Sigmoid colon (tissue), 7 donors: ENCODE results near the gene ARPC5. TPM values are rescaled to one million over a fixed set of nuclear protein-coding genes. Genes with fewer than 3 reads are reported as not detected.
"Not testable (repeated sequence)": the region's sequence is repeated elsewhere in the genome, so short reads cannot be mapped to it uniquely, and the experiment has no call there.

ENCODE experiments used
- DNase-seq: peaks from one replicate; pipeline ENCODE4 v3.0.0-alpha.2; 2019
- H3K27ac ChIP-seq, 4 donors: fragments of 200-600 bp; sonication (generic); one replicate each; pipeline ENCODE4 v1.5.1; 2016 to 2019; ENCODE audit warnings: mild to moderate bottlenecking in 1 of 4
- H3K27me3 ChIP-seq, 3 donors: fragments of 200-600 bp; sonication (generic); one replicate each; pipeline ENCODE4 v1.5.1; 2019; ENCODE audit warnings: mild to moderate bottlenecking in 1 of 3
- H3K36me3 ChIP-seq, 4 donors: fragments of 200-600 bp; sonication (generic); one replicate each; pipeline ENCODE4 v1.5.1; 2016 to 2019
- H3K4me1 ChIP-seq, 4 donors: fragments of 200-600 bp; sonication (generic); one replicate each; pipeline ENCODE4 v1.5.1; 2017 to 2019
- H3K4me3 ChIP-seq, 4 donors: fragments of 200-600 bp; sonication (generic); one replicate each; pipeline ENCODE4 v1.5.1; 2017 to 2019; ENCODE audit warnings: mild to moderate bottlenecking in 2 of 4, moderate library complexity in 1 of 4
- H3K9me3 ChIP-seq, 4 donors: fragments of 200-600 bp in 3 of 4; sonication (generic) in 3 of 4; one replicate each; pipeline versions ENCODE4 v1.5.1 to v1.6.1; 2013 to 2019
- CTCF ChIP-seq, 4 experiments: fragments of 450-650 bp in 3 of 4; fragments of 200-600 bp in 1 of 4; IDR thresholded peaks; one replicate each; pipeline ENCODE4 v1.5.1; 2016 to 2019; ENCODE audit warnings: antibody characterized with exemption in 4 of 4, mild to moderate bottlenecking in 3 of 4, moderate library complexity in 2 of 4
- EP300 ChIP-seq, 4 donors: sonication (generic); formaldehyde crosslinking; IDR thresholded peaks; one replicate each; pipeline ENCODE4 v1.6.1; 2017; ENCODE audit warnings: antibody characterized with exemption in 4 of 4
- POLR2A ChIP-seq, 2 donors: fragments of 450-650 bp; IDR thresholded peaks; one replicate each; pipeline ENCODE4 v1.6.1; 2016; ENCODE audit warnings: antibody characterized with exemption in 2 of 2, mild to moderate bottlenecking in 2 of 2, moderate library complexity in 2 of 2
- POLR2AphosphoS5 ChIP-seq, 4 donors: sonication (generic); formaldehyde crosslinking; IDR thresholded peaks; one replicate each; pipeline ENCODE4 v1.6.1; 2017; ENCODE audit warnings: antibody characterized with exemption in 4 of 4
- WGBS, 2 donors: extraction: QIAGEN DNeasy Blood & Tissue Kit; methylation state at CpG; one replicate each; pipeline ENCODE4 v1.1.7; 2013; 5-methylcytosine and 5-hydroxymethylcytosine counted together
- intact Hi-C: fragments of 100-400 bp; cut with DNase I; formaldehyde crosslinking; loops from one replicate; pipeline ENCODE4 v1.15.1; 2023
- polyA plus RNA-seq, 3 donors: library from polyadenylated mRNA; stranded (reverse); fragments of 200-250 nt; gene quantifications; one replicate each; pipeline ENCODE4 v1.2.3, GENCODE V29; 2013
- total RNA-seq, 4 donors: library from RNA; depleted of rRNA; stranded (reverse); fragments of >200 nt; gene quantifications; one replicate each; pipeline ENCODE4 v1.1.0, GENCODE V29; 2016
- donor health status: healthy with polysubstance abuse.
- donor health status: Bipolar disorder and iron deficiency.
- donor health status: healthy.

The ARPC5 gene
- total RNA-seq (10 to 100 TPM; 57.3 to 95.6 (median 90.1) TPM), polyA plus RNA-seq (100 to 1,000 TPM; 161 to 278 (median 175) TPM)

- peak; percentile 98 for DNase-seq
- Histone ChIP-seq H3K27ac (peak within 1 kb of the TSS; percentile 96 to 99 (median 98)), H3K27me3 (no peaks in the 10 kb centered on the region), H3K9me3 (no peaks in the 10 kb centered on the region), H3K4me3 (peak within 1 kb of the TSS; percentile 65 to 96 (median 86)), H3K36me3 (no peaks in the 10 kb centered on the region), H3K4me1 (peaks cover 0 to 34% (median 28%) of the 10 kb centered on the region in 4 donors)
- intact Hi-C loops, result loop anchor here (10.0 kb wide), 1 partner anchor 1339 kb away; the partner anchor contains the start of gene NIBAN1
- TF ChIP-seq POLR2AphosphoS5 (IDR thresholded peaks at IDR 0.05) (peak; percentile 98 to 99 (median 98)), EP300 (IDR thresholded peaks at IDR 0.05) (peak in 1 of 4 donors; percentile 3), CTCF (IDR thresholded peaks at IDR 0.05) (no peak), POLR2A (IDR thresholded peaks at IDR 0.05) (peak; percentile 95 to 98)
- WGBS, 2 donors, result 0% methylated on average over 65 of the region's 65 CpGs
These were observed at the start of gene ARPC5 for GRCh38 chr1:183635606-183636333. Gene ARPC5 (minus strand): TSS chr1:183635783. CDS start chr1:183635659, 124 bp downstream.

DNA sequence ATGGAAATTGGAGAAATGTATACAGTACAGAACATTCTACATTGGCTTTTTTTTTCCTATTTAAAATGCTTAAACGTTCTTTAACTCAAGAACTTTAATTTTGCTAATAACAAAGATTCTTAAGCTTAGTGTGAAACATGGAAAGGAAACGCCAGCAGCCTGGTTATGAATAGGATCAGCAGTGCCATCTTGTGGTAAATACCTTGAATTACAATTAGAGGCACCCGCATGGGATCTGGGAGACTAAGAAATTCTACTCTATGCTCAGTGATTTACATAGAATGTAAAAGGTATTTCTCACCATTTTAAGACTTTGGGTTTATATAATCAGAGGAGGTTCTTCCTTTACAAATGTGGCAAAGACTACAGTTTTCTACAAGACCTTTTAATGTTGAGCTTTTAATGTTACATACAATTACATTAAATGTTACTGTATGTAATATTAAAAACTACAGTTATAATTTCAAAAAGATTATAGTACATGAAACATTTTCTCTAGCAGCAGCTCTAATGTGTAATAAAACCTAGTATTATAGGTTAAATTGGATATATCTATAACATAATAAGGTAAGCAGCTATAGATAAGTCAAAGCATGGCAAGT lies 49.6 kb upstream of the ARPC5 start:
- Histone ChIP-seq H3K36me3 (no peaks in the 10 kb centered on the region), H3K27me3 (no peaks in the 10 kb centered on the region), H3K4me3 (no peak overlapping the region), H3K9me3 (no peaks in the 10 kb centered on the region), H3K4me1 (peaks cover 0 to 7% (median 3%) of the 10 kb centered on the region in 4 donors), H3K27ac (no peak overlapping the region)
- intact Hi-C loops, result no loop called here
- WGBS, 2 donors, result 2 to 15% methylated on average over 3 of the region's 3 CpGs
- peak in 3 of 4 experiments; percentile 43 to 63 (median 56) for TF ChIP-seq CTCF (IDR thresholded peaks at IDR 0.05)
- TF ChIP-seq POLR2AphosphoS5 (IDR thresholded peaks at IDR 0.05), result no peak
- DNase-seq, result no peak

- H3K4me1 ChIP-seq, H3K27me3 ChIP-seq, intact Hi-C loops, H3K36me3 ChIP-seq, H3K9me3 ChIP-seq, H3K4me3 ChIP-seq, H3K27ac ChIP-seq, DNase-seq: not testable (repeated sequence)
- WGBS, 2 donors, result 97 to 99% methylated on average over 4 of the region's 4 CpGs
These were observed 43.8 kb upstream of the ARPC5 start for GRCh38 chr1:183679363-183679762.

DNA sequence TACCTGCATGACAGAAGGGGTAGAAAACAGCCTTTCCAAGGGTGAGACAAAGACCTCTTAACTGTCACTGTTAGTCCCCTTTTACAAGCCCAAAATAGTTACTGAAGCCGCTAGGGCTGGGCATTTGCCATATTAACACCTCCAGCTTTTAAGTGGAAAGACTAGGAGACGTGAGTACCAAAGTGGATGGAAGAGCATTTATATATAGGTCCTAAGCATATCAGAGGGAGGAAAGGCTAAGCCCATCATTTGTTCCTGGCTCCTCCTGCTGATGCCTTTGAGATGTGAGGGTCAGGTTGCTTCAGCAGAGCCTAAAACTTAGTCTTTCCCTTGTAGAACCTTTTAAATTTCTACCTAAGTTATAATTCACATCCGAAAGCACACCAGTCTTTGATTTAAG lies 43.2 kb upstream of the ARPC5 start:
- Histone ChIP-seq H3K4me1 (peaks cover 0 to 8% (median 3%) of the 10 kb centered on the region in 4 donors), H3K9me3 (no peaks in the 10 kb centered on the region), H3K4me3 (no peak overlapping the region), H3K36me3 (no peaks in the 10 kb centered on the region), H3K27me3 (no peaks in the 10 kb centered on the region), H3K27ac (no peak overlapping the region)
- DNase-seq, result no peak
- intact Hi-C loops, result no loop called here
- 92% methylated on average over 3 of the region's 3 CpGs for WGBS, 2 donors
- TF ChIP-seq POLR2AphosphoS5 (IDR thresholded peaks at IDR 0.05) (no peak), EP300 (IDR thresholded peaks at IDR 0.05) (no peak), POLR2A (IDR thresholded peaks at IDR 0.05) (no peak), CTCF (IDR thresholded peaks at IDR 0.05) (no peak)

GRCh38 chr1:183676586-183677189 lies 41.1 kb upstream of the ARPC5 start:
- WGBS, 2 donors, result 63 to 77% methylated on average over 2 of the region's 2 CpGs
- intact Hi-C loops, result no loop called here
- no peak for DNase-seq

More at GRCh38 chr1:183676586-183677189, 41.1 kb upstream of the ARPC5 start:
- TF ChIP-seq CTCF (IDR thresholded peaks at IDR 0.05), result no peak
- no peak for TF ChIP-seq POLR2AphosphoS5 (IDR thresholded peaks at IDR 0.05)
- TF ChIP-seq EP300 (IDR thresholded peaks at IDR 0.05), result no peak
- TF ChIP-seq POLR2A (IDR thresholded peaks at IDR 0.05), result no peak
- Histone ChIP-seq H3K27ac (no peak overlapping the region), H3K27me3 (no peaks in the 10 kb centered on the region), H3K4me1 (peaks cover 0 to 12% (median 5%) of the 10 kb centered on the region in 4 donors), H3K36me3 (no peaks in the 10 kb centered on the region), H3K4me3 (no peak overlapping the region), H3K9me3 (no peaks in the 10 kb centered on the region)
